Thymus (tissue), 11 donors: ENCODE measurements around the gene DNAH14. TPM values are rescaled to one million over a fixed set of nuclear protein-coding genes. Genes with fewer than 3 reads are reported as not detected.
"Not testable (repeated sequence)": the region's sequence is repeated elsewhere in the genome, so short reads cannot be mapped to it uniquely, and the experiment has no call there.

ENCODE experiments used
- DNase-seq, 9 donors: peaks; one replicate each; pipeline ENCODE4 v3.0.0-alpha.2; 2013; ENCODE audit warnings: low spot score in 9 of 9, low read depth in 6 of 9, missing footprints in 1 of 9
- H3K27ac ChIP-seq, 2 donors: one replicate each; pipeline ENCODE4 v1.5.1; 2013; ENCODE audit warnings: control low read depth in 1 of 2, low read depth in 1 of 2, low read length in 1 of 2, mild to moderate bottlenecking in 1 of 2, moderate library complexity in 1 of 2
- H3K27me3 ChIP-seq, 2 donors: one replicate each; pipeline ENCODE4 v1.5.1; 2013; ENCODE audit warnings: low read length in 1 of 2; ENCODE audit not compliant: control insufficient read depth in 2 of 2, insufficient read depth in 1 of 2
- H3K36me3 ChIP-seq, 2 donors: one replicate each; pipeline ENCODE4 v1.5.1; 2013; ENCODE audit warnings: low read length in 1 of 2, mild to moderate bottlenecking in 1 of 2, moderate library complexity in 1 of 2; ENCODE audit not compliant: control insufficient read depth in 2 of 2, insufficient read depth in 2 of 2
- H3K4me1 ChIP-seq, 2 donors: one replicate each; pipeline ENCODE4 v1.5.1; 2013; ENCODE audit warnings: low read length in 2 of 2; ENCODE audit not compliant: control insufficient read depth in 2 of 2, insufficient read depth in 2 of 2
- H3K4me3 ChIP-seq, 2 donors: one replicate each; pipeline ENCODE4 v1.5.1; 2013; ENCODE audit warnings: low read length in 2 of 2, control low read depth in 1 of 2, mild to moderate bottlenecking in 1 of 2
- H3K9me3 ChIP-seq, 2 donors: one replicate each; pipeline ENCODE4 v1.5.1; 2013; ENCODE audit warnings: low read length in 1 of 2, mild to moderate bottlenecking in 1 of 2; ENCODE audit not compliant: control insufficient read depth in 2 of 2, insufficient read depth in 1 of 2
- WGBS: extraction: QIAGEN DNeasy Blood & Tissue Kit; methylation state at CpG from one replicate; pipeline ENCODE4 v1.1.7; 2013; 5-methylcytosine and 5-hydroxymethylcytosine counted together
- polyA plus RNA-seq: library from polyadenylated mRNA; stranded (reverse); fragments of 200-250 nt; gene quantifications from one replicate; pipeline ENCODE4 v1.2.3, GENCODE V29; 2013
- total RNA-seq: library from RNA; stranded (reverse); fragments of 120-200 nt; gene quantifications from one replicate; pipeline ENCODE4 v1.2.4, GENCODE V29; 2013
- donor health status: healthy.

Gene DNAH14
- total and polyA plus RNA-seq, 2 donors = 5.0 to 31.9 TPM

DNA sequence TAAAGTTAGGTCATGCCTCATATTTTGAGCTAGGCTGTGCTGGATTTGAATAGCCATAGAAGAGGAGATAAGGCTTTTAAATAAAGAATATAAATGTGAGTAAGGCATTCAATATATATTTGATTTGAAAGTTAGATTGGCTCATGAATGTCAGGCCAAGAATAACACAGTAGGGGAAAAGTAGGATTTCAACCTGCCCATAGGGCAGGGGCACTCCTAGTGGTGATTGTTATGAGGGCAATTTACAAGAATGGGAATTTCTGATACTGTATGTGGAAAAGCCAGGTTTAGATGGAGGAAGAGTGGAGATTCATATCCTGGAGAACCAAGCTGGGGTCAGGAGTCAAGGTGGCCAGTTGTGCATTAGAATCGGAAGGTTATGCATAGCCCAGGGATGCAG is 74.9 kb downstream of the DNAH14 start:
- WGBS = 98% methylated on average over 1 of the region's 1 CpG
- Histone ChIP-seq H3K36me3 (no peaks in the 10 kb centered on the region), H3K9me3 (no peaks in the 10 kb centered on the region), H3K27me3 (no peaks in the 10 kb centered on the region), H3K4me3 (no peak overlapping the region), H3K27ac (no peak overlapping the region), H3K4me1 (no peaks in the 10 kb centered on the region)
- DNase-seq = no peak

DNA sequence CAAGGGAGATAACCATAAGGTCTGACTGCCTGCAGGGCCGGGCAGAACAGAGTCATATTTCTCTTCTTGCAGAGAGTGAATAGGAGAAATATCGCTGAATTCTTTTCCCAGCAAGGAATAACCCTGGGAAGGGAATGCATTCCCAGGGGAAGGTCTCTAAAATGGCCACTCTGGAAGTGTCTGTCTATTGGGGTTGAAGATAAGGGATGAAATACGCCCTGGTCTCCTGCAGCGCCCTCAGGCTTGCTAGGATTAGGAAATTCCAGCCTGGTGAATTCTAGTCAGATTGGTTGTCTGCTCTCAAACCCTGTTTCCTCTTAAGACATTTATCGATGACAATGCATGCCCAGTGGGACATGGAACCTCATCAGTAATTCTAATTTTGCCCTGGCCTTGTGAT is 76.9 kb downstream of the DNAH14 start:
- H3K9me3 ChIP-seq, H3K27ac ChIP-seq, H3K27me3 ChIP-seq, H3K36me3 ChIP-seq, H3K4me3 ChIP-seq, H3K4me1 ChIP-seq, DNase-seq: not testable (repeated sequence)
- WGBS = 98% methylated on average over 5 of the region's 5 CpGs

DNA sequence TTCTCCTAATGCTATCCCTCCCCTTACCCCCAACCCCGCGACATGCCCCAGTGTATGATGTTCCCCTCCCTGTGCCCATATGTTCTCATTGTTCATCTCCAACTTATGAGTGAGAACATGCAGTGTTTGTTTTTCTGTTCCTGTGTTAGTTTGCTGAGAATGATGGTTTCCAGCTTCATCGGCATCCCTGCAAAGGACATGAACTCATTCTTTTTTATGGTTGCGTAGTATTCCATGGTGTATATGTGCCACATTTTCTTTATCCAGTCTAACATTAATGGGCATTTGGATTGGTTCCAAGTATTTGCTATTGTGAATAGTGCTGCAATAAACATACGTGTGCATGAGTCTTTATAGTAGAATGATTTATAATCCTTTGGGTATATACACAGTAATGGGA is 78.6 kb downstream of the DNAH14 start:
- WGBS = 98% methylated on average over 5 of the region's 5 CpGs
- H3K4me1 ChIP-seq, H3K27ac ChIP-seq, H3K36me3 ChIP-seq, H3K4me3 ChIP-seq, DNase-seq, H3K27me3 ChIP-seq, H3K9me3 ChIP-seq: not testable (repeated sequence)

DNA sequence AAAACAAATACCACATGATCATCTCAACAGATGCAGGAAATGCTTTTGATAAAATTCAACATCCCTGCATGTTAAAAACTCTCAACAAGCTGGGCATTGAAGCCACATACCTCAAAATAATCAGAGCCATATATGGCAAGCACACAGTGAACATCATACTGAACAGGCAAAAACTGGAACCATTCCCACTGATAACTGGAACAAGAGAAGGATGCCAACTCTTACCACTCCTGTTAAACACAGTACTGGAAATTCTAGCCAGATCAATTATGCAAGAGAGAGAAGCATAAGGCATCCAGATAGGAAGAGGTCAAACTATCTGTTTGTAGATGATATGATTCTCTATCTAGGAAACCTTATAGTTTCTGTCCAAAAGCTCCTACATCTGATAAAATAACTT is 91.6 kb downstream of the DNAH14 start:
- H3K9me3 ChIP-seq = peaks cover 0 to 6% of the 10 kb centered on the region in 2 donors
- DNase-seq = no peak
- H3K27ac ChIP-seq = no peak overlapping the region
- no peaks in the 10 kb centered on the region for H3K36me3 ChIP-seq
- H3K27me3 ChIP-seq = no peaks in the 10 kb centered on the region
- H3K4me1 ChIP-seq = no peaks in the 10 kb centered on the region
- no peak overlapping the region for H3K4me3 ChIP-seq

DNA sequence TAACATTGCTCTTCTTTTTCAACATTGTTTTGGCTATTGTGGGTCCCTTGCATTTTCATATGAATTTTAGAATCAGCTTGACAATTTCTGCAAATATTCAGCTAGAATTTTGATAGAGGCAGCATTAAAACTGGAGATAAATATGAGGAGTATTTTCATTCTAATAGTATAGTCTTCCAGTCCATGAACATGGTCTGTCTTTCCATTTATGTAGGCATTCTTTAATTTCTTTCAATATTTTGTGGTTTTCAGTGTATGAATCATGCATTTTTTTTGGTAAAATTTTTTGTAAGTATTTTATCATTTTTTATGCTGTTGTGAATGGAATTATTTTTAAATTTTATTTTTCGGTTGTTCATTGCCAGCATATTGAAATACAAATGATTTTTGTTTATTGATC is 97.2 kb downstream of the DNAH14 start:
- no peaks in the 10 kb centered on the region for H3K4me1 ChIP-seq
- no peaks in the 10 kb centered on the region for H3K27me3 ChIP-seq
- no peaks in the 10 kb centered on the region for H3K9me3 ChIP-seq
- no peak overlapping the region for H3K27ac ChIP-seq
- H3K36me3 ChIP-seq = no peaks in the 10 kb centered on the region
- no peak overlapping the region for H3K4me3 ChIP-seq
- whole genome bisulfite sequencing = 97% methylated on average over 1 of the region's 1 CpG
- DNase-seq = no peak

DNA sequence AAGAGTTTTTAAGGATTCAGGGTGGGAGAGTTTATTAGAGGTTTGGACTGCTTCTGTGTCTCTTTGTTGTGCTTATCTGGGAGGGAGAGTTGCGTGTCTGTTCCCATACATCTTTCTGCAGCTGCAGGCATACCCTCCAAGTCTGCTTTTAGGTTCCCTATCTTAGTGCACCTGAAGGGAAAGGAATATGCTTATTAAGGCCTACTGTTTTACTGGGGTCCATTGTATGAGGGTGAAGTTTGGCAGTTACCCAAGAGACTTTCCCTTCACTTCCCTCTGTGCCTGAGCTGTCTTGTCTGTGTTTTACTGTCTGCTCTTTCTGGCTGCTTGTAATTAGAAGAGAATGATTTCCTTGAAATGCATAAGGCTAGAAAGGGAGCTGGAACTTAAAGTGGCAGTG is 107.0 kb downstream of the DNAH14 start:
- not testable (repeated sequence) for H3K4me1 ChIP-seq, H3K36me3 ChIP-seq, H3K9me3 ChIP-seq, H3K27ac ChIP-seq, DNase-seq, H3K27me3 ChIP-seq, H3K4me3 ChIP-seq
- WGBS = 97% methylated on average over 1 of the region's 1 CpG

DNA sequence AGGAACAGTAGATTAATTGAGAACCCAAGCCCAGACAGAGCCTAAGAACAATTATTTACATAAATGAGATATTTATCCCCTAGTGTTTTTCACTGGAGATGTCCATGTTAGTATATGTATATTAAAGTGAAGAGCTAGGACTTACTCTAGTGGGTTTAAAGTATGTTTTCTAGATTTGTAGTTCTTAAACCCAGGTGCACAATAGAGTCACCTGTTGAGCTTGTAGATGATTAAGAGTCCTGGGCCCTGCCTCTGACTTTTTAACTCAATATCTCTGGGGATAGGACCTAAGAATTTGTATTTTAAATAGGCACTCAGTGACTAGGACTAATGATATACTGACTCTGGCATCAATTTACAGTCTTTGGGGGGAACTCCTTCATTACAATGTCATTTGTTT is 112.8 kb downstream of the DNAH14 start:
- Histone ChIP-seq H3K9me3 (no peaks in the 10 kb centered on the region), H3K4me1 (no peaks in the 10 kb centered on the region), H3K27ac (no peak overlapping the region), H3K36me3 (no peaks in the 10 kb centered on the region), H3K4me3 (no peak overlapping the region), H3K27me3 (no peaks in the 10 kb centered on the region)
- no peak for DNase-seq

DNA sequence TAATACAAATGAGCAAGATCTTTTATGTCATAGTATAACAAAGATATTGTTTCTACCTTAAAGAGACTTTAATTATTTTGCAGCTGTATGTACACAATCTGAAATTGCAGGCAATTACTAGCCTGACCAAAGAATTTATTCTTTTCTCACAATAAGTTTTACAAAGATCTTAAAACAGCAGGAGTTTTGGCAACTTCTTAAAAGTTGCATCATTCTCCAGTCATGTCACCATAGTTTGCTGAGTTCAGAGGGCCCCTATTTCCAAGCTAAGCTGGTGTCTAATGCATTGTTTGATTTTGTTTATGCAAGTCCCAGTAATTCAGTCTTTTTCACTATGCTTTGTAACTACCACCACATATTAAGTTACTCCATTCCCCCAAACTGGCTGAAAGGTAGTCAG is 114.8 kb downstream of the DNAH14 start:
- H3K4me1 ChIP-seq = no peaks in the 10 kb centered on the region
- DNase-seq = no peak
- no peaks in the 10 kb centered on the region for H3K27me3 ChIP-seq
- no peak overlapping the region for H3K27ac ChIP-seq
- H3K9me3 ChIP-seq = no peaks in the 10 kb centered on the region
- no peak overlapping the region for H3K4me3 ChIP-seq
- no peaks in the 10 kb centered on the region for H3K36me3 ChIP-seq

DNA sequence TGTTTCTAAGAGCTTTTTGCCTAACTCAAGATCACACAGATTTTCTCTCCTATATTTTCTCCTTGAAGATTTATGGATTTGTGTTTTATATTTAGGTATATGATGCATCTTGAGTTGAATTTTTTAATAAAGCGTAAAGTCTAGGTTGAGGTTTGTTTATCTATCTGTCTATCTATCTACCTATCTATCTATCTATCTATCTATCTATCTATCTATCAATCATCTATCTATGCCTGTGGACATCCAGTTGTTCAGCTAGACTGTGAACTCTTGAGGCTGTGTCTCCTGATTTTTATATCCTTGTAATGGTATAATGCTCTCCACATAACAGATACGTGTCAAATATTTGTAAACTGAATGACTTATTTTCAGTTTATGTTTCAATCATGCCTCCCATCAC is 120.1 kb downstream of the DNAH14 start:
- Histone ChIP-seq H3K27ac (no peak overlapping the region), H3K27me3 (no peaks in the 10 kb centered on the region), H3K4me3 (no peak overlapping the region), H3K36me3 (no peaks in the 10 kb centered on the region), H3K9me3 (no peaks in the 10 kb centered on the region), H3K4me1 (no peaks in the 10 kb centered on the region)
- no peak for DNase-seq
- WGBS = over 99% methylated on average over 2 of the region's 2 CpGs

DNA sequence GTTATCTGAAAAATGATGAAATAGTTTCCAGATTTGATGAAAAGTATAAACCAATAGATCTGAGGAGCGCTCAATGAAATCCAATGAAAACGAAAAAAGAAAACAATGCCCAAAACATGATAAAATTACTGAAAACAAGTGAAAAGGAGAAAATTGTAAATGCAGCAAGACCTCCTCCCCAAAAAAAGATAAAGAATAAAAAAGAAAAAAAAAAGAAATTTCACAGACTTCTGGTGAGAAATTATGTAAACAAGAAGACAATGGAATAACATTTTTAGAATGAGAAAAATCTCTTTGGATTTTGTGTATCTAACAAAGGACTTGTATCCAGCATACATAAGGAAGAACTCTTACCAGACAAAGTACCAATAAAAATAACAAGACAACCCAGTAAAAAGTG is 134.2 kb downstream of the DNAH14 start:
- peaks cover 0 to 3% of the 10 kb centered on the region in 2 donors for H3K9me3 ChIP-seq
- no peaks in the 10 kb centered on the region for H3K4me1 ChIP-seq
- 98% methylated on average over 2 of the region's 2 CpGs for WGBS
- H3K36me3 ChIP-seq = no peaks in the 10 kb centered on the region
- no peak for DNase-seq
- no peak overlapping the region for H3K4me3 ChIP-seq
- no peak overlapping the region for H3K27ac ChIP-seq
- H3K27me3 ChIP-seq = no peaks in the 10 kb centered on the region
